ENCODE data around the gene UBAC1. TPM values are rescaled to one million over a fixed set of nuclear protein-coding genes. Genes with fewer than 3 reads are reported as not detected.

Gene UBAC1
- total and polyA plus RNA-seq, 4 donors, result 16.2 to 115 (median 16.4) TPM

DNA sequence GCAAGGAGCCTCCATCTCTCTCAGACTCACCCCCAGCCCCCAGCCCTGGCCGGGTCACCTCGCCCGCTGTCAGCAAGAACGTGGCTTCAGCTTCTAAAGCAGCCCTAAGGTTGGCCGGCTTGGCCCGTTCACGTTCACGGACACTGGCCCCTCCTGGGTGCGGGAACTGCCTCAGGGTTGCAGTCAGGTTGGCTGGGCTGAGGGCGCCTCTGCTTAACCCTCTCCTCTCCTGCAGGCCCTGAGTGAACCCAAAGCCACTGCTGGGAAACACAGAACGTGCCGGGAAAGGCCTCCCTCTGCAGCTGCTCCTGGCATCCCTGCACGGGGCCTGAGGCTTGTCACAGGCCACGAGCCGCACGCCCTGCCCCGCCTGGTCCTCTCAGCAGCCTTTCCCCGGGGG lies 40.1 kb upstream of the UBAC1 start (continued):
- no peak for TF ChIP-seq JUND (IDR thresholded peaks at IDR 0.05)
- no peak for TF ChIP-seq NR2F2 (IDR thresholded peaks at IDR 0.05)
- TF ChIP-seq TAF1 (conservative IDR thresholded peaks at IDR 0.05), result no peak
- no peak for TF ChIP-seq FOXA1 (IDR thresholded peaks at IDR 0.05)
- TF ChIP-seq SP1 (IDR thresholded peaks at IDR 0.05), result no peak
- no peak for TF ChIP-seq HNF4A (conservative IDR thresholded peaks at IDR 0.05)
- TF ChIP-seq HNF4G (IDR thresholded peaks at IDR 0.05), result no peak

DNA sequence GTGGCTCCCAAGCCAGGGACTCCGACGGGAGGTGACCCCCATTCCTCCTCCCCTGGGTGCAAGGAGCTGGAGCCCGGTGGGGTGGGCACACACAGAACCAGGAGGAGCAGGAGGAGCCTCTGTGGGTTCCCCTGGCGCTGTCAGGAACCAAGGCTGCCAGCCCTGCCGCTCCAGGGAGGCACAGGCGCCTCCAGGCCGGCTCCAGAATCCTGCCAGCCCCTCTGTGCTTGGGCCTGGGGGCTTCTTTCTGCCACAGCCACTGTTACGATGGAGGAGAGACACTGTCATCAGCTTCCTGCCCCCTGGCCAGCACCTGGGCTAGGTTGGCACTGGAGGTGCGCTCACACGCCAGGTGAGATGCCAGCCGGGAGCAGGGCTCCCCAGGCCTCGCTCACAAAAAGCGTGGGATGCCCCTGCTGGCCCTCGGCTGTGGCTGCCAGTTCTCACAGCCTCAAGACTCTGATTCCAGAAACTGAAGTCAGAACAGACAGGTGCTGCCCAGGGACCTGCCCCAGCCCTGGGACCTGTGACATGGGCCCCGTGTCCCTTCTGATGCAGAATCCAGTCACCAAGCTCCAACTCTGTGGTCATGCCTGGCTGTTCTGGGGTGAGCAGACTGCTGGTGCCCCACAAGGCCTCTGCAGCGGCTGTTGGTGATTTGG lies 37.4 kb upstream of the UBAC1 start:
- Histone ChIP-seq H3K9me3 (ENCODE audit: control insufficient read depth in 4 of 4, low read length in 3 of 4) (no peaks in the 10 kb centered on the region), H3K4me3 (ENCODE audit: low read depth in 1 of 3, low read length in 3 of 3) (no peak overlapping the region), H3K27me3 (ENCODE audit: control insufficient read depth in 4 of 4, insufficient read depth in 4 of 4, low read length in 3 of 4) (no peaks in the 10 kb centered on the region), H3K4me1 (ENCODE audit: control insufficient read depth in 4 of 4, insufficient read depth in 4 of 4, low read length in 3 of 4) (peaks cover 10 to 24% (median 16%) of the 10 kb centered on the region in 4 donors), H3K36me3 (ENCODE audit: control insufficient read depth in 4 of 4, insufficient read depth in 3 of 4, low read depth in 1 of 4, low read length in 3 of 4) (no peaks in the 10 kb centered on the region), H3K27ac (ENCODE audit: low read depth in 1 of 2, low read length in 2 of 2) (no peak overlapping the region), H3K9ac (ENCODE audit: low read depth in 1 of 2, low read length in 2 of 2) (no peak overlapping the region)
- TF ChIP-seq EGR1 (IDR thresholded peaks at IDR 0.05; ENCODE audit: low read depth in 2 of 2) (no peak), YY1 (IDR thresholded peaks at IDR 0.05) (no peak), FOXA1 (IDR thresholded peaks at IDR 0.05) (no peak), RAD21 (IDR thresholded peaks at IDR 0.05) (no peak), NR2F2 (IDR thresholded peaks at IDR 0.05) (no peak), JUND (IDR thresholded peaks at IDR 0.05) (no peak), TAF1 (conservative IDR thresholded peaks at IDR 0.05) (no peak), FOXA2 (IDR thresholded peaks at IDR 0.05) (no peak), HNF4A (conservative IDR thresholded peaks at IDR 0.05) (no peak), SP1 (IDR thresholded peaks at IDR 0.05) (no peak), RXRA (IDR thresholded peaks at IDR 0.05) (no peak), HNF4G (IDR thresholded peaks at IDR 0.05) (no peak), GABPA (IDR thresholded peaks at IDR 0.05 in 1 of 2, conservative IDR thresholded peaks at IDR 0.05 in 1 of 2) (no peak)
- TF ChIP-seq, protein P1, sequence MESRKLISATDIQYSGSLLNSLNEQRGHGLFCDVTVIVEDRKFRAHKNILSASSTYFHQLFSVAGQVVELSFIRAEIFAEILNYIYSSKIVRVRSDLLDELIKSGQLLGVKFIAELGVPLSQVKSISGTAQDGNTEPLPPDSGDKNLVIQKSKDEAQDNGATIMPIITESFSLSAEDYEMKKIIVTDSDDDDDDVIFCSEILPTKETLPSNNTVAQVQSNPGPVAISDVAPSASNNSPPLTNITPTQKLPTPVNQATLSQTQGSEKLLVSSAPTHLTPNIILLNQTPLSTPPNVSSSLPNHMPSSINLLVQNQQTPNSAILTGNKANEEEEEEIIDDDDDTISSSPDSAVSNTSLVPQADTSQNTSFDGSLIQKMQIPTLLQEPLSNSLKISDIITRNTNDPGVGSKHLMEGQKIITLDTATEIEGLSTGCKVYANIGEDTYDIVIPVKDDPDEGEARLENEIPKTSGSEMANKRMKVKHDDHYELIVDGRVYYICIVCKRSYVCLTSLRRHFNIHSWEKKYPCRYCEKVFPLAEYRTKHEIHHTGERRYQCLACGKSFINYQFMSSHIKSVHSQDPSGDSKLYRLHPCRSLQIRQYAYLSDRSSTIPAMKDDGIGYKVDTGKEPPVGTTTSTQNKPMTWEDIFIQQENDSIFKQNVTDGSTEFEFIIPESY (IDR thresholded peaks at IDR 0.05), result no peak
- TF ChIP-seq, protein P2, sequence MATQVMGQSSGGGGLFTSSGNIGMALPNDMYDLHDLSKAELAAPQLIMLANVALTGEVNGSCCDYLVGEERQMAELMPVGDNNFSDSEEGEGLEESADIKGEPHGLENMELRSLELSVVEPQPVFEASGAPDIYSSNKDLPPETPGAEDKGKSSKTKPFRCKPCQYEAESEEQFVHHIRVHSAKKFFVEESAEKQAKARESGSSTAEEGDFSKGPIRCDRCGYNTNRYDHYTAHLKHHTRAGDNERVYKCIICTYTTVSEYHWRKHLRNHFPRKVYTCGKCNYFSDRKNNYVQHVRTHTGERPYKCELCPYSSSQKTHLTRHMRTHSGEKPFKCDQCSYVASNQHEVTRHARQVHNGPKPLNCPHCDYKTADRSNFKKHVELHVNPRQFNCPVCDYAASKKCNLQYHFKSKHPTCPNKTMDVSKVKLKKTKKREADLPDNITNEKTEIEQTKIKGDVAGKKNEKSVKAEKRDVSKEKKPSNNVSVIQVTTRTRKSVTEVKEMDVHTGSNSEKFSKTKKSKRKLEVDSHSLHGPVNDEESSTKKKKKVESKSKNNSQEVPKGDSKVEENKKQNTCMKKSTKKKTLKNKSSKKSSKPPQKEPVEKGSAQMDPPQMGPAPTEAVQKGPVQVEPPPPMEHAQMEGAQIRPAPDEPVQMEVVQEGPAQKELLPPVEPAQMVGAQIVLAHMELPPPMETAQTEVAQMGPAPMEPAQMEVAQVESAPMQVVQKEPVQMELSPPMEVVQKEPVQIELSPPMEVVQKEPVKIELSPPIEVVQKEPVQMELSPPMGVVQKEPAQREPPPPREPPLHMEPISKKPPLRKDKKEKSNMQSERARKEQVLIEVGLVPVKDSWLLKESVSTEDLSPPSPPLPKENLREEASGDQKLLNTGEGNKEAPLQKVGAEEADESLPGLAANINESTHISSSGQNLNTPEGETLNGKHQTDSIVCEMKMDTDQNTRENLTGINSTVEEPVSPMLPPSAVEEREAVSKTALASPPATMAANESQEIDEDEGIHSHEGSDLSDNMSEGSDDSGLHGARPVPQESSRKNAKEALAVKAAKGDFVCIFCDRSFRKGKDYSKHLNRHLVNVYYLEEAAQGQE (IDR thresholded peaks at IDR 0.05), result no peak
- TF ChIP-seq, protein P3, sequence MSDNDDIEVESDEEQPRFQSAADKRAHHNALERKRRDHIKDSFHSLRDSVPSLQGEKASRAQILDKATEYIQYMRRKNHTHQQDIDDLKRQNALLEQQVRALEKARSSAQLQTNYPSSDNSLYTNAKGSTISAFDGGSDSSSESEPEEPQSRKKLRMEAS (IDR thresholded peaks at IDR 0.05), result no peak
- TF ChIP-seq, protein P4, sequence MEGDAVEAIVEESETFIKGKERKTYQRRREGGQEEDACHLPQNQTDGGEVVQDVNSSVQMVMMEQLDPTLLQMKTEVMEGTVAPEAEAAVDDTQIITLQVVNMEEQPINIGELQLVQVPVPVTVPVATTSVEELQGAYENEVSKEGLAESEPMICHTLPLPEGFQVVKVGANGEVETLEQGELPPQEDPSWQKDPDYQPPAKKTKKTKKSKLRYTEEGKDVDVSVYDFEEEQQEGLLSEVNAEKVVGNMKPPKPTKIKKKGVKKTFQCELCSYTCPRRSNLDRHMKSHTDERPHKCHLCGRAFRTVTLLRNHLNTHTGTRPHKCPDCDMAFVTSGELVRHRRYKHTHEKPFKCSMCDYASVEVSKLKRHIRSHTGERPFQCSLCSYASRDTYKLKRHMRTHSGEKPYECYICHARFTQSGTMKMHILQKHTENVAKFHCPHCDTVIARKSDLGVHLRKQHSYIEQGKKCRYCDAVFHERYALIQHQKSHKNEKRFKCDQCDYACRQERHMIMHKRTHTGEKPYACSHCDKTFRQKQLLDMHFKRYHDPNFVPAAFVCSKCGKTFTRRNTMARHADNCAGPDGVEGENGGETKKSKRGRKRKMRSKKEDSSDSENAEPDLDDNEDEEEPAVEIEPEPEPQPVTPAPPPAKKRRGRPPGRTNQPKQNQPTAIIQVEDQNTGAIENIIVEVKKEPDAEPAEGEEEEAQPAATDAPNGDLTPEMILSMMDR (IDR thresholded peaks at IDR 0.05; ENCODE audit: low read depth, low read length, missing input control), result no peak
- TF ChIP-seq, protein P5, sequence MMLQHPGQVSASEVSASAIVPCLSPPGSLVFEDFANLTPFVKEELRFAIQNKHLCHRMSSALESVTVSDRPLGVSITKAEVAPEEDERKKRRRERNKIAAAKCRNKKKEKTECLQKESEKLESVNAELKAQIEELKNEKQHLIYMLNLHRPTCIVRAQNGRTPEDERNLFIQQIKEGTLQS (IDR thresholded peaks at IDR 0.05), result no peak
- DNase-seq (ENCODE audit: low spot score), result no peak
- WGBS, result 96% methylated on average over 16 of the region's 16 CpGs

All from liver (tissue), 9 donors.